Keratinocyte (primary cell): ENCODE measurements around the gene STK11IP. TPM values are rescaled to one million over a fixed set of nuclear protein-coding genes. Genes with fewer than 3 reads are reported as not detected.

Experiments used
- DNase-seq: peaks from one replicate; pipeline ENCODE4 v3.0.0-alpha.2; 2011; ENCODE audit warnings: low read depth, missing footprints, low spot score
- FAIRE-seq: peaks from 2 replicates; lab custom pipeline; 2011; peaks lifted over from hg19 to GRCh38; lab: Jason Lieb, UNC
- H2AFZ ChIP-seq: 2 replicates; pipeline ENCODE4 v1.6.0; 2012; ENCODE audit warnings: low read length, control low read depth, inconsistent platforms; ENCODE audit not compliant: control insufficient read depth
- H3K27ac ChIP-seq: 2 replicates; pipeline ENCODE4 v1.5.1; 2011; ENCODE audit warnings: low read length; ENCODE audit not compliant: control insufficient read depth, insufficient read depth
- H3K27me3 ChIP-seq: 3 replicates; pipeline ENCODE4 v1.6.0; 2011; ENCODE audit warnings: low read length; ENCODE audit not compliant: control insufficient read depth, insufficient read depth; ENCODE audit errors: extremely low read depth
- H3K36me3 ChIP-seq, 2 experiments: 2 replicates in 1 of 2; 3 replicates in 1 of 2; pipeline ENCODE4 v1.5.1; 2011; ENCODE audit warnings: low read length in 2 of 2, mild to moderate bottlenecking in 1 of 2; ENCODE audit not compliant: control insufficient read depth in 2 of 2, insufficient read depth in 2 of 2; ENCODE audit errors: extremely low read depth in 1 of 2
- H3K4me1 ChIP-seq: 3 replicates; pipeline ENCODE4 v1.5.1; 2011; ENCODE audit warnings: low read length; ENCODE audit not compliant: control insufficient read depth, insufficient read depth; ENCODE audit errors: extremely low read depth
- H3K4me2 ChIP-seq: 3 replicates; pipeline ENCODE4 v1.6.0; 2011; ENCODE audit warnings: low read depth, low read length; ENCODE audit not compliant: control insufficient read depth, insufficient read depth; ENCODE audit errors: extremely low read depth
- H3K4me3 ChIP-seq, 3 experiments: fragments of 200-600 bp in 1 of 3; sonication (generic) in 1 of 3; 2 replicates in 2 of 3; 3 replicates in 1 of 3; pipeline ENCODE4 v1.5.1; 2011 to 2016; ENCODE audit warnings: low read length in 3 of 3, mild to moderate bottlenecking in 3 of 3, control low read depth in 2 of 3, inconsistent platforms in 1 of 3, low read depth in 1 of 3, mixed read lengths in 1 of 3, mixed run types in 1 of 3, moderate library complexity in 1 of 3; ENCODE audit not compliant: control insufficient read depth in 2 of 3, insufficient read depth in 2 of 3; ENCODE audit errors: extremely low read depth in 1 of 3
- H3K79me2 ChIP-seq: 2 replicates; pipeline ENCODE4 v1.6.0; 2012; ENCODE audit warnings: low read length; ENCODE audit not compliant: control insufficient read depth, insufficient read depth
- H3K9ac ChIP-seq: 3 replicates; pipeline ENCODE4 v1.6.0; 2011; ENCODE audit warnings: low read length; ENCODE audit not compliant: control insufficient read depth, insufficient read depth; ENCODE audit errors: extremely low read depth
- H3K9me1 ChIP-seq: 3 replicates; pipeline ENCODE4 v1.6.0; 2011; ENCODE audit warnings: low read length; ENCODE audit not compliant: control insufficient read depth, insufficient read depth; ENCODE audit errors: extremely low read depth
- H3K9me3 ChIP-seq: 2 replicates; pipeline ENCODE4 v1.5.1; 2012; ENCODE audit warnings: low read depth, low read length; ENCODE audit not compliant: control insufficient read depth
- H4K20me1 ChIP-seq: 3 replicates; pipeline ENCODE4 v1.6.0; 2011; ENCODE audit warnings: low read length; ENCODE audit not compliant: control insufficient read depth, insufficient read depth; ENCODE audit errors: extremely low read depth
- EZH2 ChIP-seq: IDR thresholded peaks from one replicate; pipeline ENCODE4 v1.6.1; 2012; ENCODE audit warnings: inconsistent platforms, mild to moderate bottlenecking, low read length, moderate library complexity
- dilution Hi-C: fragments of 300-500 bp; cut with MboI; formaldehyde crosslinking; loops from one replicate; pipeline ENCODE4 v1.7.0; 2020; ENCODE audit warnings: low sequenced_read_pairs; ENCODE audit not compliant: extremely low pct_ligation_motif_present
- polyA plus RNA-seq, 5 experiments: library from polyadenylated mRNA; depleted of rRNA in 3 of 5; stranded (reverse) in 3 of 5; stranded (forward) in 1 of 5; unstranded in 1 of 5; fragments of >200 nt; gene quantifications; 1 replicate in 1 of 5; 2 replicates in 3 of 5; 3 replicates in 1 of 5; pipeline versions ENCODE4 v1.2.1 to v1.2.3, GENCODE V29; 2011 to 2012; ENCODE audit warnings: missing spikeins in 2 of 5, low read depth in 1 of 5, low replicate concordance in 1 of 5
- TF ChIP-seq, protein P1 (sequence below), 3 experiments: IDR thresholded peaks in 1 of 3; conservative IDR thresholded peaks in 1 of 3; optimal IDR thresholded peaks in 1 of 3; 2 replicates in 2 of 3; 3 replicates in 1 of 3; pipeline versions ENCODE3 to v1.5.1; 2011; ENCODE audit warnings: low read length in 3 of 3, mild to moderate bottlenecking in 3 of 3, moderate library complexity in 2 of 3, control low read depth in 1 of 3, inconsistent platforms in 1 of 3; ENCODE audit not compliant: insufficient read depth in 2 of 3; ENCODE audit errors: extremely low read depth in 1 of 3

The STK11IP gene
- polyA plus RNA-seq, 1 donor (not counting 4 experiments of a cell fraction or from before 2014, with no cell fraction given), result 10.0 TPM

DNA sequence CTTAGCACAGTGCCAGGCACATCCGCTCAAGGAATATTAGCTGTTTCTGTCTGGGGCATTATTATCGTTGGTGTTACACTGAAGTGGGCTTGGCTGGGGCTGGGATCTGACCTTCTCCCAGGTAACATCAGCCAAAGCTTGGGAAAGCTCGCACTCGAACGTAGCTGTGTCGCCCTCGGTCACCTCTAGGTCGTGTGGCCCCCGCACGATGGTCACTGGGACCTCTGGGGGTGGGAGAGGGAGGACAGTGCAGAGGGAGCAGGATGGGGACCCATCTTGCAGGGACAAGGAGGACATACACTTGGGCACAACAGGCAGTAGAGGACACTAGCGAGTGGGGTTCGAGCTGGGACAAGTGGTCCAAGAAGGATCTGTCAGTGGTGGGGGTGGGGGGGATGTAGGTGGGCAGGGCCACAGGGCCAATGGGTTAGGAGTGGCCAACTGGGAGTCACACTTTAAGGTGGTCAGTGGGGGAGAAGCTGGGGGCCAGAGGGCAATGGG, 44.1 kb upstream of the STK11IP start:
- Histone ChIP-seq H3K79me2 (no peaks in the 10 kb centered on the region), H3K27me3 (peaks cover 9% of the 10 kb centered on the region), H3K27ac (no peak overlapping the region), H3K36me3 (no peaks in the 10 kb centered on the region), H3K4me3 (no peak overlapping the region), H3K9me3 (no peaks in the 10 kb centered on the region), H3K4me2 (no peak overlapping the region), H3K9ac (no peak overlapping the region), H3K9me1 (no peaks in the 10 kb centered on the region), H3K4me1 (no peaks in the 10 kb centered on the region), H4K20me1 (no peaks in the 10 kb centered on the region), H2AFZ (no peak overlapping the region)
- DNase-seq, result no peak
- FAIRE-seq, result no peak
- dilution Hi-C loops, result no loop called here
- TF ChIP-seq EZH2, result no peak
- TF ChIP-seq, protein P1, sequence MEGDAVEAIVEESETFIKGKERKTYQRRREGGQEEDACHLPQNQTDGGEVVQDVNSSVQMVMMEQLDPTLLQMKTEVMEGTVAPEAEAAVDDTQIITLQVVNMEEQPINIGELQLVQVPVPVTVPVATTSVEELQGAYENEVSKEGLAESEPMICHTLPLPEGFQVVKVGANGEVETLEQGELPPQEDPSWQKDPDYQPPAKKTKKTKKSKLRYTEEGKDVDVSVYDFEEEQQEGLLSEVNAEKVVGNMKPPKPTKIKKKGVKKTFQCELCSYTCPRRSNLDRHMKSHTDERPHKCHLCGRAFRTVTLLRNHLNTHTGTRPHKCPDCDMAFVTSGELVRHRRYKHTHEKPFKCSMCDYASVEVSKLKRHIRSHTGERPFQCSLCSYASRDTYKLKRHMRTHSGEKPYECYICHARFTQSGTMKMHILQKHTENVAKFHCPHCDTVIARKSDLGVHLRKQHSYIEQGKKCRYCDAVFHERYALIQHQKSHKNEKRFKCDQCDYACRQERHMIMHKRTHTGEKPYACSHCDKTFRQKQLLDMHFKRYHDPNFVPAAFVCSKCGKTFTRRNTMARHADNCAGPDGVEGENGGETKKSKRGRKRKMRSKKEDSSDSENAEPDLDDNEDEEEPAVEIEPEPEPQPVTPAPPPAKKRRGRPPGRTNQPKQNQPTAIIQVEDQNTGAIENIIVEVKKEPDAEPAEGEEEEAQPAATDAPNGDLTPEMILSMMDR (optimal IDR thresholded peaks at IDR 0.05 in 1 of 3, IDR thresholded peaks at IDR 0.05 in 1 of 3, conservative IDR thresholded peaks at IDR 0.05 in 1 of 3; ENCODE audit: extremely low read depth in 1 of 3, insufficient read depth in 2 of 3, low read length in 3 of 3), result no peak

DNA sequence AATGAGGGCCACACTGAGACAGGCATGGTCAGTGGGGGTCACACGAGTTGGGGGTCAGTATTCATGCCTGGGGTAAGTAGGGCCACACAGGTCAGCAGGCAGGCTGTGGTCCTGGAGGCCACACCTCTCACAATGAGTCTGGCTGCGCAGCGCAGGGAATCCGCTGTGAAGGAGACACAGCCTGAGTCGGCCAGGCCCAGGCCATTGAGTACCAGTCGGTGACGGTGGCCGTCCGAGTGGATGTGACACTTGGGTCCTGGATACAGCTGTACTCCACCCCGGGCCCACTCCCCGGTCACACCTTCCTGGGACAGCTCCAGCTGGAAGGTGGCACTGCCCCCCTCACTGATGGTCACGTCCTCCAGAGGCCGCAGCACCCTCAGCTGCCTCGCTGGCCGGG, 43.3 kb upstream of the STK11IP start:
- H2AFZ ChIP-seq, result no peak overlapping the region
- DNase-seq, result no peak
- no peak for FAIRE-seq

More for the DNA sequence above, 43.3 kb upstream of the STK11IP start:
- no peak for TF ChIP-seq EZH2
- TF ChIP-seq, protein P1 (optimal IDR thresholded peaks at IDR 0.05 in 1 of 3, IDR thresholded peaks at IDR 0.05 in 1 of 3, conservative IDR thresholded peaks at IDR 0.05 in 1 of 3; ENCODE audit: extremely low read depth in 1 of 3, insufficient read depth in 2 of 3, low read length in 3 of 3), result no peak
- H3K4me1 ChIP-seq, result no peaks in the 10 kb centered on the region
- dilution Hi-C loops, result no loop called here
- no peaks in the 10 kb centered on the region for H3K9me3 ChIP-seq
- no peaks in the 10 kb centered on the region for H3K79me2 ChIP-seq
- H3K36me3 ChIP-seq, result no peaks in the 10 kb centered on the region
- peaks cover 9% of the 10 kb centered on the region for H3K27me3 ChIP-seq
- no peaks in the 10 kb centered on the region for H3K9me1 ChIP-seq
- H3K4me3 ChIP-seq, result no peak overlapping the region
- H3K9ac ChIP-seq, result no peak overlapping the region
- H3K4me2 ChIP-seq, result no peak overlapping the region
- no peak overlapping the region for H3K27ac ChIP-seq
- H4K20me1 ChIP-seq, result no peaks in the 10 kb centered on the region
